ENCODE data around the gene DECR2. TPM values are rescaled to one million over a fixed set of nuclear protein-coding genes. Genes with fewer than 3 reads are reported as not detected.

DECR2 gene
- total RNA-seq, 2 donors from 2014 or later: 60.6 to 61.8 TPM

GRCh38 chr16:424623-425081 is 23.0 kb downstream of the DECR2 start:
- DNase-seq (peak in 1 of 2 donors; percentile 60), ATAC-seq (peak; percentile 58)
- intact Hi-C loops (cut with DNase I, micrococcal nuclease): no loop called here

GRCh38 chr16:425082-425718 is 23.5 kb downstream of the DECR2 start, which contains the start of gene RAB11FIP3:
Gene RAB11FIP3 (plus strand): TSS chr16:425649. CDS start chr16:426007, 358 bp downstream.
- intact Hi-C loops (cut with DNase I, micrococcal nuclease): no loop called here
- peak; percentile 89 for ATAC-seq

DNA sequence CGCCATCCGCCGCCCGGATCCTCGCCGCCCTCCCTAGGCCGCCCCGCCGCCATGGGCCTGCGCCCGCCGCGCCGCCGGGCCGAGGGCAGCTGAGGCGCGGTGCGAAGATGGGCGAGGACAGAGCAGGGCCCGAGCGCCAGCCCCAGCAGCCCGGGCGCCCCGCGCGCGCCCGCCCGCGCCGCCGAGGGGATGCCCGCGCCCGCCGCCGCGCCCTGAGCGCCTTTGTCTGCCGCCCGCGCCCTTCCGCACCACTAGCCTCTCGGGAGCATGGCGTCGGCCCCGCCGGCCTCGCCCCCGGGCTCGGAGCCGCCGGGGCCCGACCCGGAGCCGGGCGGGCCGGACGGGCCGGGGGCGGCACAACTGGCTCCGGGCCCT is 24.0 kb downstream of the DECR2 start:
- DNase-seq (no peak), ATAC-seq (peak; percentile 26)
- intact Hi-C loops (cut with DNase I, micrococcal nuclease): no loop called here

More at GRCh38 chr16:425082-425718, 23.5 kb downstream of the DECR2 start, which contains the start of gene RAB11FIP3:
- peak; percentile 76 to 85 for DNase-seq

- intact Hi-C loops (cut with DNase I, micrococcal nuclease): no loop called here
- DNase-seq (peak in 1 of 2 donors; percentile 38), ATAC-seq (peak; percentile 10)
Observed at GRCh38 chr16:426115-426905, 24.6 kb downstream of the DECR2 start.

DNA sequence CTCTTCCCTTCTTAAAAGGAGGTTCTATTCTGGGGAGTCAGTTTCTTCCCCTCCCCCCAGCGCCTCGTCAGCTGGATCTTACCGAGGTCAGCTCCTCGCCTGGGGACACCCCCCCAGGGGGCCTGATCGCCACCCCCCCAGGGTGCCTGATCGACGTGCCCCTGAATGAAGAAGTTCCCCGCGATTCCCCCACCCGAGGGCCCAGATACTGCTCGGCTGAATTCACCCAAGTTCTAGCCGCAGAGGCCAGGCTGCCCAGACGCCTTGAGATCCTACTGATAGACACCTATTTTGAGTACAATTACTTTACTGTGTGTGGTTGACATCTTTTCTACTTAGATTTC is 25.2 kb downstream of the DECR2 start:
- ATAC-seq (no peak), DNase-seq (peak in 1 of 2 donors; percentile 23)
- intact Hi-C loops (cut with DNase I, micrococcal nuclease): no loop called here

- no peak for ATAC-seq
- intact Hi-C loops (cut with DNase I, micrococcal nuclease): no loop called here
- DNase-seq: no peak
Observed at GRCh38 chr16:427250-427649, 25.6 kb downstream of the DECR2 start.

- ATAC-seq (no peak), DNase-seq (no peak)
- intact Hi-C loops (cut with DNase I, micrococcal nuclease): no loop called here
Observed at GRCh38 chr16:430904-431303, 29.2 kb downstream of the DECR2 start.

- ATAC-seq: no peak
- intact Hi-C loops (cut with DNase I, micrococcal nuclease): no loop called here
- DNase-seq: no peak
Observed at GRCh38 chr16:440627-441026, 38.9 kb downstream of the DECR2 start.

DNA sequence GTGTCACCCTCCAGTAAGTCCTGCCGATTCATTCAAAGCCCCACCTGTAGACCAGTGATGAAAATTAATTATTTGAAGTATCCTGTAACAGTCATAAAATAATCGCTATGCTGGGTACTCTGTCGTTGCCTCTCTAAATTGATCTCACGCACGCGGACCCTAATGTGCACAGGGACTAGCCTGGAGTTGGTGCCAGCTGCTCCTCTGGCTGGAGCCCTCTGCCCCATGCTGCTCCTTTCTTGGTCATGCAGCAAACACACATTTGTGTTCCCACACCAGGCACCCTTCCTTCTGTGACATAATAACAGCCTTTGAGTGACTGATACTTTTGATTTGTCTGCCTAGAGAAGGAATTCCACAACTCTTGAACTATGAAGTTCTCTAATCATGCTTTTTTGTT is 39.8 kb downstream of the DECR2 start:
- DNase-seq (no peak), ATAC-seq (no peak)
- intact Hi-C loops (cut with DNase I, micrococcal nuclease): no loop called here

GRCh38 chr16:442976-443375 is 41.3 kb downstream of the DECR2 start:
- ATAC-seq: no peak

GRCh38 chr16:444027-444426 is 42.3 kb downstream of the DECR2 start:
- intact Hi-C loops (cut with DNase I, micrococcal nuclease): no loop called here

More at GRCh38 chr16:442976-443375, 41.3 kb downstream of the DECR2 start:
- no peak for DNase-seq
- intact Hi-C loops (cut with DNase I, micrococcal nuclease): no loop called here

DNA sequence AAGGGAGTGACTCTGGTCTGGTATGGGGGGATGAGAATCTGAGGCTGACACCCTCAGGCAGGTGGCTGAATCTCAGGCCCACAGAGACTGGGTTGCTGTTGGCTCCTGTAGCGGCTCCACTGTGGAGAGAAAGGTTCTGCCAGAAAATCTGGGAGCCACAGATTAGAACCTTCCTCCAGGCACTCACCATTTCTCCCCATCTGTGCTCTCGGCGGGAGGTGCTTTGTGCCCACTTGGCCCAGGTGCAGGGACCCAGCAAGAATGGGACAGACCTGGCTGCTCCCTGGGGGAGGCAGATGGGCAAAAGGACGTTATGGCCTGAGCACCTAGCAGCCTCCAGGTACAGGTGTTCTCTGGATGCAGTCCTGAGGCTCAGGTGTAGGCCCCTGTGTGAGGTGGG is 43.9 kb downstream of the DECR2 start:
- intact Hi-C loops (cut with DNase I, micrococcal nuclease): no loop called here
- no peak for ATAC-seq
- no peak for DNase-seq

More at GRCh38 chr16:444027-444426, 42.3 kb downstream of the DECR2 start:
- ATAC-seq: no peak
- no peak for DNase-seq

DNA sequence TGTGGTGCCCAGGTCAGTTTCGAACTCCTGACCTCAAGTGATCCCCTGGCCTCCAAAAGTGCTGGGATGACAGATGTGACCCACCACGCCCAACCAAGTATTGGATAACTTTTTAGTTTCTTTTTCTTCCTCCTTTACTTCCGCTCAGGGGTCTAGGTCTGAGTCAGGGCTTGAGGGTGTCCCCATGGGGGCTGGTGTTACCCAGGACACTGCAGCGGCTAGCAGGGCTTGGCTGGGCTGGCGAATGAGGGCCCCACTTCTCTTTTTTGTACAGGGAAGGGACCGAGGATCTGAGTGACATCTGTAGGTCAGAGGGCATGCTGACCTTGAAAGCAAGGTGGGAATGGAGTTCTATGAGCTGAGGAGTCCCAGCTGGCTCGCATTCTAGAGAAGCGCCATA is 48.7 kb downstream of the DECR2 start:
- intact Hi-C loops (cut with DNase I, micrococcal nuclease): no loop called here
- ATAC-seq (no peak), DNase-seq (no peak)

DNA sequence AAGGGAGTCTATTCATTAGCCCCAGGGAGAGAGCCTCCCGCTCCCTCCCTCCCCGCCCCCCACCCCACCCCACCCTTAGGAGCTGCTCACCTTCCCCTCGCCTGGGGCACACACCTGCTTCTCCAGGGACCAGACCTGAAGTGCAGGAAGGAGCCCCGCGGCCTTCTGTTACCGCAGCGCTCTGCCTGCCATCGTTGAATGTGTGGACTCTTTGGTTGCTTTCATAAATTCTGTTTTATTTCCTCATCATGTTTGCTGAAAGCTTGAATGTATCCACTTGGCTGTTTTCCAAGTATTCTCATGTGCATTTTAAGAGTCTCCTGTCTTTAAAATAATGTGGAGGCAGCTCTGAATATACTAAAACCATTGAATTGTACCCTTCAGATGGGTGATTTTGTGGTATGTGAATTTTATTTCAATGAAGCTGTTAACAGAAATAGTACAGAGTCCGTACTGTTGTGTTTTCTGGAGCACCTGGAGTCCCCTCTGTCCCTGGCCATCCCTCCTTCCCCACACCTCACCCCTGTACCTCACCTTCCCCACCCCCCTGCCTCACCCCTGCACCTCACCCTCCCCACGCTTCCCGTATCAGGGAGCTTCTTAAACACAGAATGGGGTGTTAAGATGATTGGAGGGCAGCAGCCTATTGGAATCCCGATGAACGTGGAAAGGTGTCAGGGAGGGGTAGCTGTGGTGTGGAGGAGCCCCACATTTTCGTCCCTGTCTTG is 49.3 kb downstream of the DECR2 start:
- ATAC-seq: peak; percentile 74
- no peak for DNase-seq
- intact Hi-C loops (cut with DNase I, micrococcal nuclease): no loop called here

DNA sequence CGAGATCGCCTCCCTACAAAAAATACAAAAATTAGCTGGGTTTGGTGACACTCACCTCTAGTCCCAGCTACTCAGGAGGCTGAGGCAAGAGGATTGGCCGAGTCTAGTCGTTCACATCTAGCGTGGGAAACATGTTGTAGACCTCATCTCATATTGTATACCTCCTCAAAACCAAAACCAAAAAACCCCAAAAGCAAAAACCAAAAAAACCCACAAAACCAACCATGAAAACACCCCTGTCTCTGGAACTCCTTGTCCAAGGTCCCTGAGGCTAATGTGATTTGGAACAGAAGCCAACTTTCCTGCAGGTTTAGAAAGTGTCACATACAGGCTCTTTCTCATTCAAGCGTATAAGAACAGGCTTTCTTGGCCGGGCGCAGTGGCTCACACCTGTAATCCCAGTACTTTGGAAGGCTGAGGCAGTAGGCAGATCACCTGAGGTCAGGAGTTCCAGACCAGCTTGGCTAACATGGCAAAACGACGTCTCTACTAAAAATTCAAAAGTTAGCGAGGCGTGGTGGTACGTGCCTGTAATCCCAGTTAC is 52.8 kb downstream of the DECR2 start:
- intact Hi-C loops (cut with DNase I, micrococcal nuclease): no loop called here
- ATAC-seq: no peak
- no peak for DNase-seq

DNA sequence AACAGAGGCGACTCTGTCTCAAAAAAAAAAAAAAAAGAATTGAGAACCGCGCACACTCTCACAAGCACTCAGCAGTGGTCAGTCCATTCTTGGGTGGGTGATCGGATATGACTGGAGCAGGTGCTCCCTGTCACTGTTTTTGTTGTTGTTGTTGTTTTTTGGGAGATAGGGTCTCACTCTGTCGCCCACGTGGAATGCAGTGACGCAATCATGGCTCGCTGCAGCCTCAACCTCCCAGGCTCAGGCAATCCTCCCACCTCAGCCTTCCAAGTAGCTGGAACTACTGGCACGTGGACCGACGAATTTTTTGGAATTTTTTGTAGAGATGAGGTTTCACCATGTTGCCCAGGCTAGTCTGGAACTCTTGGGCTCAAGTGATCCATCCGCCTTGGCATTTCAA is 53.8 kb downstream of the DECR2 start:
- DNase-seq: no peak
- ATAC-seq: no peak
- intact Hi-C loops (cut with DNase I, micrococcal nuclease): no loop called here

DNA sequence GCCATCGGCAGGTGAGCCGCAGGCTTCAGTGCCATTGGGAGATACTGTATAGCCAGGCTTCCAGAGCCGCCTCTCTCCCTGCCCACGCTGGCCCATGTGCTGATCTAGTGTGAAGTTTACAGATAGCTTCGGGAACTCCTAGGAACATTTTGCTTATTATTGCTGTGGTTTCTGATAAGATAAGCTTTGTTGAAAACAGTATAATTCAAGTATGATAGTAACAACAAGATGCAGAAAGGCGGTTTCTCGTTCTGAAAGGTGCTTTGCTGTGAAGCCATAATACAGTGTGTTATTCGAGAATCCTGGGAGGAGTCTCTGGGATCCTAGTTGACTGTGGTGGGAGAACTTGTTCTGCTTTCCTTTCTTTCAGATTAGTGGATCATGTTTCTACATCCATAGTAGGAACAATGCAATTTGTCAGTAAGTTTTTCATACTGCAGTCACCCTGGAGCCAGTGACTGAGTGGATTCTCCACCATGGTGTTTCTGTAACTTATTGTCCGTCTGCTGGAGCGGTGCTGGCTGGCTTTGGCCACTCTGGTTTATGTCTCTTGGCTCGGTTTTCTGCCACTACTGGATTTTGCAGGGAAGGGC is 55.3 kb downstream of the DECR2 start:
- DNase-seq: no peak
- intact Hi-C loops (cut with DNase I, micrococcal nuclease): no loop called here
- peak; percentile 42 for ATAC-seq

GRCh38 chr16:457732-458400 is 56.2 kb downstream of the DECR2 start:
- no peak for ATAC-seq
- no peak for DNase-seq
- intact Hi-C loops (cut with DNase I, micrococcal nuclease): no loop called here

DNA sequence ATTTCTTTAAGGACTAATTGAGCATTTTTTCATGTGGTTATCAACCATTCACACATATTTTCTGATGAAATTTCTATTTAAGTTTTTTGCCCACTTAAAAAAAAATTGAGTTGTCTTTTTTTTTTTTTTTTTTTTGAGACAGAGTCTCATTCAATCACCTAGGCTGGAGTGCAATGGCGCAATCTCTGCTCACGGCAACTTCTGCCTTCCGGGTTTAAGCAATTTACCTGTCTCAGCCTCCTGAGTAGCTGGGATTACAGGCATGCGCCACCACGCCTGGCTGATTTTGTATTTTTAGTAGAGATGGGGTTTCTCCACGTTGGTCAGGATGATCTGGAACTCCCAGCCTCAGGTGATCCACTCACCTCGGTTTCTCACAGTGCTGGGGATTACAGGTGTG is 58.1 kb downstream of the DECR2 start:
- no peak for ATAC-seq
- intact Hi-C loops (cut with DNase I, micrococcal nuclease): no loop called here
- no peak for DNase-seq
